WTC11 (cell line): Measurements from ENCODE around the gene ORC3. TPM values are rescaled to one million over a fixed set of nuclear protein-coding genes. Genes with fewer than 3 reads are reported as not detected.

Experiments
- ATAC-seq: fragments of 200-7000 bp; cut with Tn5 transposase; 2 replicates; pipeline ENCODE4 v1.10.0; 2021; ENCODE audit warnings: mild to moderate bottlenecking, moderate library complexity
- CTCF ChIA-PET: fragments of 300-600 bp; sonication (Branson Sonifier 250); formaldehyde crosslinking; loops from one replicate; lab custom pipeline; 2021; ENCODE audit warnings: antibody characterized with exemption; lab: Charles Lee
- POLR2A ChIA-PET: fragments of 350-600 bp; sonication (Branson Sonifier 250); formaldehyde crosslinking; loops from one replicate; lab custom pipeline; 2021; ENCODE audit warnings: antibody characterized with exemption; lab: Charles Lee
- DNase-seq: peaks from one replicate; pipeline ENCODE4 v3.0.0; 2021; ENCODE audit warnings: low spot score
- H3K27ac Mint-ChIP-seq: 2 replicates; pipeline ENCODE4 v1.8.0; 2021; ENCODE audit warnings: mixed read lengths
- H3K27me3 Mint-ChIP-seq: 2 replicates; pipeline ENCODE4 v1.8.0; 2021; ENCODE audit warnings: low read depth, mild to moderate bottlenecking, moderate library complexity, mixed read lengths
- H3K36me3 Mint-ChIP-seq: 2 replicates; pipeline ENCODE4 v1.8.0; 2021; ENCODE audit warnings: mixed read lengths
- H3K4me1 Mint-ChIP-seq: 2 replicates; pipeline ENCODE4 v1.8.0; 2022; ENCODE audit warnings: mixed read lengths
- H3K4me3 Mint-ChIP-seq: 2 replicates; pipeline ENCODE4 v1.8.0; 2021; ENCODE audit warnings: mild to moderate bottlenecking, moderate library complexity, mixed read lengths
- H3K9me3 Mint-ChIP-seq: 2 replicates; pipeline ENCODE4 v1.8.0; 2021; ENCODE audit warnings: mixed read lengths
- ATF1 ChIP-seq: sonication (generic); formaldehyde crosslinking; IDR thresholded peaks from 2 replicates; pipeline ENCODE4 v1.8.1; 2023; ENCODE audit warnings: mild to moderate bottlenecking, moderate library complexity, missing genetic modification reagents
- SMAD3 ChIP-seq: sonication (generic); formaldehyde crosslinking; IDR thresholded peaks from 2 replicates; pipeline ENCODE4 v1.8.0; 2022; ENCODE audit warnings: missing genetic modification reagents, mild to moderate bottlenecking, borderline replicate concordance
- SMAD4 ChIP-seq: sonication (generic); formaldehyde crosslinking; IDR thresholded peaks from 2 replicates; pipeline ENCODE4 v1.8.0; 2022; ENCODE audit warnings: mild to moderate bottlenecking, missing genetic modification reagents
- TEAD4 ChIP-seq: sonication (generic); formaldehyde crosslinking; IDR thresholded peaks from 2 replicates; pipeline ENCODE4 v1.8.0; 2022; ENCODE audit warnings: mild to moderate bottlenecking, missing genetic modification reagents
- ZBTB21 ChIP-seq: sonication (generic); formaldehyde crosslinking; IDR thresholded peaks from 2 replicates; pipeline ENCODE4 v1.8.1; 2023; ENCODE audit warnings: mild to moderate bottlenecking, missing genetic modification reagents, borderline replicate concordance
- ZNF121 ChIP-seq: sonication (generic); formaldehyde crosslinking; IDR thresholded peaks from 2 replicates; pipeline ENCODE4 v1.8.0; 2023; ENCODE audit warnings: missing genetic modification reagents
- ZNF138 ChIP-seq: sonication (generic); formaldehyde crosslinking; conservative IDR thresholded peaks from 2 replicates; pipeline ENCODE4 v1.8.1; 2022; ENCODE audit warnings: mild to moderate bottlenecking, moderate library complexity, missing genetic modification reagents
- ZNF317 ChIP-seq: sonication (generic); formaldehyde crosslinking; IDR thresholded peaks from 2 replicates; pipeline ENCODE4 v1.8.1; 2023; ENCODE audit warnings: low read depth, mild to moderate bottlenecking, moderate library complexity, missing genetic modification reagents, borderline replicate concordance
- ZNF423 ChIP-seq: fragments of 250-450 bp; sonication (Bioruptor Pico); IDR thresholded peaks from 2 replicates; pipeline ENCODE4 v2.1.2; 2022; ENCODE audit warnings: mild to moderate bottlenecking, moderate library complexity
- ZNF671 ChIP-seq: fragments of 250-450 bp; sonication (Bioruptor Pico); IDR thresholded peaks from 2 replicates; pipeline ENCODE4 v1.8.0; 2021; ENCODE audit warnings: mild to moderate bottlenecking
- total RNA-seq: library from RNA; stranded (reverse); gene quantifications from 3 replicates; pipeline ENCODE4 v1.2.3, GENCODE V29; 2021
- TF ChIP-seq, protein P1 (sequence below): fragments of 250-450 bp; sonication (Bioruptor Pico); IDR thresholded peaks from 2 replicates; pipeline ENCODE4 v1.9.0; 2021; ENCODE audit warnings: mild to moderate bottlenecking, borderline replicate concordance
- TF ChIP-seq, protein P2 (sequence below): fragments of 250-450 bp; sonication (Bioruptor Pico); IDR thresholded peaks from 2 replicates; pipeline ENCODE4 v1.8.0; 2021; ENCODE audit warnings: mild to moderate bottlenecking
- TF ChIP-seq, protein P3 (sequence below): sonication (generic); formaldehyde crosslinking; IDR thresholded peaks from 2 replicates; pipeline ENCODE4 v1.8.1; 2022; ENCODE audit warnings: mild to moderate bottlenecking, missing genetic modification reagents, moderate library complexity, borderline replicate concordance
- TF ChIP-seq, protein P4 (sequence below): sonication (generic); formaldehyde crosslinking; IDR thresholded peaks from 2 replicates; pipeline ENCODE4 v1.8.0; 2022; ENCODE audit warnings: mild to moderate bottlenecking, missing genetic modification reagents
- TF ChIP-seq, protein P5 (sequence below): fragments of 250-450 bp; sonication (Bioruptor Pico); IDR thresholded peaks from 2 replicates; pipeline ENCODE4 v1.9.0; 2021; ENCODE audit warnings: moderate library complexity, mild to moderate bottlenecking, inconsistent platforms, borderline replicate concordance
- TF ChIP-seq, protein P6 (sequence below): sonication (generic); formaldehyde crosslinking; IDR thresholded peaks from 2 replicates; pipeline ENCODE4 v1.8.0; 2023; ENCODE audit warnings: missing genetic modification reagents
- TF ChIP-seq, protein P7 (sequence below): sonication (generic); formaldehyde crosslinking; IDR thresholded peaks from 2 replicates; pipeline ENCODE4 v1.8.1; 2023; ENCODE audit warnings: mild to moderate bottlenecking, missing genetic modification reagents, moderate library complexity
- TF ChIP-seq, protein P8 (sequence below): sonication (generic); formaldehyde crosslinking; IDR thresholded peaks from 2 replicates; pipeline ENCODE4 v1.8.1; 2022; ENCODE audit warnings: missing genetic modification reagents, borderline replicate concordance

ORC3 gene
- total RNA-seq, 1 experiment from 2014 or later = 50.7 TPM

DNA sequence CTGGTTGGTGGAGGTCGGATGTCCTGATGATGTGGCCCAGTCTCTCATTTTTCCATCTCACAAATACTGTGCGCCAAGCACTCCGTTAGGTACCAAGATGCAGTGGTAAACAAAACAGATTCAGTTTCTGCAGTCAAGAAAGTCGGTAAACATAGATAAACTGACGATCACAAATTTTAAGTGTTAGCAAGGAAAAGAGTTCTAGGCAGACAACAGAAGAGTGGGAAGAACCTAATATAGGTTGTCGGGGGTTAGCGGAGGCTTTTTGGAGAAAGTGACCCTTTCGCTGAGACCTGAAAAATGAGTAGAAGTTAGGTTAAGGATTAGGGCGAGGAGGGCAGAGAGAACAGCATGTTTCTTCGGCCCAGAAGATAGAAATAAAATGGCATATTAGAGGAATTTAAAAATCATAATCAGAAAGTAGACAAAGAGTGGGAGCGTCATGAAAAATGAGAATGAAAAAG, 514 bp downstream of the ORC3 start (continued):
- TF ChIP-seq, protein P1, sequence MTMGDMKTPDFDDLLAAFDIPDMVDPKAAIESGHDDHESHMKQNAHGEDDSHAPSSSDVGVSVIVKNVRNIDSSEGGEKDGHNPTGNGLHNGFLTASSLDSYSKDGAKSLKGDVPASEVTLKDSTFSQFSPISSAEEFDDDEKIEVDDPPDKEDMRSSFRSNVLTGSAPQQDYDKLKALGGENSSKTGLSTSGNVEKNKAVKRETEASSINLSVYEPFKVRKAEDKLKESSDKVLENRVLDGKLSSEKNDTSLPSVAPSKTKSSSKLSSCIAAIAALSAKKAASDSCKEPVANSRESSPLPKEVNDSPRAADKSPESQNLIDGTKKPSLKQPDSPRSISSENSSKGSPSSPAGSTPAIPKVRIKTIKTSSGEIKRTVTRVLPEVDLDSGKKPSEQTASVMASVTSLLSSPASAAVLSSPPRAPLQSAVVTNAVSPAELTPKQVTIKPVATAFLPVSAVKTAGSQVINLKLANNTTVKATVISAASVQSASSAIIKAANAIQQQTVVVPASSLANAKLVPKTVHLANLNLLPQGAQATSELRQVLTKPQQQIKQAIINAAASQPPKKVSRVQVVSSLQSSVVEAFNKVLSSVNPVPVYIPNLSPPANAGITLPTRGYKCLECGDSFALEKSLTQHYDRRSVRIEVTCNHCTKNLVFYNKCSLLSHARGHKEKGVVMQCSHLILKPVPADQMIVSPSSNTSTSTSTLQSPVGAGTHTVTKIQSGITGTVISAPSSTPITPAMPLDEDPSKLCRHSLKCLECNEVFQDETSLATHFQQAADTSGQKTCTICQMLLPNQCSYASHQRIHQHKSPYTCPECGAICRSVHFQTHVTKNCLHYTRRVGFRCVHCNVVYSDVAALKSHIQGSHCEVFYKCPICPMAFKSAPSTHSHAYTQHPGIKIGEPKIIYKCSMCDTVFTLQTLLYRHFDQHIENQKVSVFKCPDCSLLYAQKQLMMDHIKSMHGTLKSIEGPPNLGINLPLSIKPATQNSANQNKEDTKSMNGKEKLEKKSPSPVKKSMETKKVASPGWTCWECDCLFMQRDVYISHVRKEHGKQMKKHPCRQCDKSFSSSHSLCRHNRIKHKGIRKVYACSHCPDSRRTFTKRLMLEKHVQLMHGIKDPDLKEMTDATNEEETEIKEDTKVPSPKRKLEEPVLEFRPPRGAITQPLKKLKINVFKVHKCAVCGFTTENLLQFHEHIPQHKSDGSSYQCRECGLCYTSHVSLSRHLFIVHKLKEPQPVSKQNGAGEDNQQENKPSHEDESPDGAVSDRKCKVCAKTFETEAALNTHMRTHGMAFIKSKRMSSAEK (CRISPR knock-in tag) = no peak
- TF ChIP-seq ZNF121 (CRISPR knock-in tag) (no peak), ZNF423 (no peak), ZNF317 (CRISPR knock-in tag) (no peak), ATF1 (CRISPR knock-in tag) (no peak), SMAD4 (CRISPR knock-in tag) (no peak)
- TF ChIP-seq, protein P2, sequence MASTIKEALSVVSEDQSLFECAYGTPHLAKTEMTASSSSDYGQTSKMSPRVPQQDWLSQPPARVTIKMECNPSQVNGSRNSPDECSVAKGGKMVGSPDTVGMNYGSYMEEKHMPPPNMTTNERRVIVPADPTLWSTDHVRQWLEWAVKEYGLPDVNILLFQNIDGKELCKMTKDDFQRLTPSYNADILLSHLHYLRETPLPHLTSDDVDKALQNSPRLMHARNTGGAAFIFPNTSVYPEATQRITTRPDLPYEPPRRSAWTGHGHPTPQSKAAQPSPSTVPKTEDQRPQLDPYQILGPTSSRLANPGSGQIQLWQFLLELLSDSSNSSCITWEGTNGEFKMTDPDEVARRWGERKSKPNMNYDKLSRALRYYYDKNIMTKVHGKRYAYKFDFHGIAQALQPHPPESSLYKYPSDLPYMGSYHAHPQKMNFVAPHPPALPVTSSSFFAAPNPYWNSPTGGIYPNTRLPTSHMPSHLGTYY = no peak

DNA sequence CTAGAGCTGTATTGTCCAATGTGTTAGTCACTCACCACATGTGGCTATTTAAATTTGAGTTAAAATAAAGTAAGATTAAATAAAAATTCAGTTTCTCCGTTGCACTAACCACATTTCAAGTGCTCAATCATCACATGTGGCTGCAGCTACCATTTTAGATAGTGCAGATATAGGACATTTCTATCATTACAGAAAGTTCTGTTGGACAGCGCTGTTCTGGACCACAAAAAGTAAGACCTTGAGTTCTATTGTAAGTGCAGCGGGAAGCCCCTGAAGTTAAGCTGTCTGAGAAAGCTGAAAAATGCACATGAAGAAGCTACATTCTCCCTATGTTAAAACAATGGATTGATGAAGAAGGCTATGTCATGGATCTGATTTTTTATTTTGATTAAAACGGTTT, 1.1 kb downstream of the ORC3 start:
- Mint-ChIP-seq H3K9me3 (no peaks in the 10 kb centered on the region), H3K36me3 (peaks cover 20% of the 10 kb centered on the region), H3K27ac (peak overlapping the region; percentile 96; the same call in 1 of the 2 replicates), H3K27me3 (no peaks in the 10 kb centered on the region), H3K4me3 (peak overlapping the region; percentile 94), H3K4me1 (peaks cover 27% of the 10 kb centered on the region)
- no peak for DNase-seq
- CTCF ChIA-PET = no interaction called here
- POLR2A ChIA-PET = no interaction called here
- no peak for TF ChIP-seq ZNF138 (CRISPR knock-in tag)
- TF ChIP-seq, protein P3, sequence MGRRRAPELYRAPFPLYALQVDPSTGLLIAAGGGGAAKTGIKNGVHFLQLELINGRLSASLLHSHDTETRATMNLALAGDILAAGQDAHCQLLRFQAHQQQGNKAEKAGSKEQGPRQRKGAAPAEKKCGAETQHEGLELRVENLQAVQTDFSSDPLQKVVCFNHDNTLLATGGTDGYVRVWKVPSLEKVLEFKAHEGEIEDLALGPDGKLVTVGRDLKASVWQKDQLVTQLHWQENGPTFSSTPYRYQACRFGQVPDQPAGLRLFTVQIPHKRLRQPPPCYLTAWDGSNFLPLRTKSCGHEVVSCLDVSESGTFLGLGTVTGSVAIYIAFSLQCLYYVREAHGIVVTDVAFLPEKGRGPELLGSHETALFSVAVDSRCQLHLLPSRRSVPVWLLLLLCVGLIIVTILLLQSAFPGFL (CRISPR knock-in tag) = no peak
- no peak for TF ChIP-seq SMAD3 (CRISPR knock-in tag)
- TF ChIP-seq, protein P4, sequence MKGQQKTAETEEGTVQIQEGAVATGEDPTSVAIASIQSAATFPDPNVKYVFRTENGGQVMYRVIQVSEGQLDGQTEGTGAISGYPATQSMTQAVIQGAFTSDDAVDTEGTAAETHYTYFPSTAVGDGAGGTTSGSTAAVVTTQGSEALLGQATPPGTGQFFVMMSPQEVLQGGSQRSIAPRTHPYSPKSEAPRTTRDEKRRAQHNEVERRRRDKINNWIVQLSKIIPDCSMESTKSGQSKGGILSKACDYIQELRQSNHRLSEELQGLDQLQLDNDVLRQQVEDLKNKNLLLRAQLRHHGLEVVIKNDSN (CRISPR knock-in tag) = no peak
- TF ChIP-seq, protein P5, sequence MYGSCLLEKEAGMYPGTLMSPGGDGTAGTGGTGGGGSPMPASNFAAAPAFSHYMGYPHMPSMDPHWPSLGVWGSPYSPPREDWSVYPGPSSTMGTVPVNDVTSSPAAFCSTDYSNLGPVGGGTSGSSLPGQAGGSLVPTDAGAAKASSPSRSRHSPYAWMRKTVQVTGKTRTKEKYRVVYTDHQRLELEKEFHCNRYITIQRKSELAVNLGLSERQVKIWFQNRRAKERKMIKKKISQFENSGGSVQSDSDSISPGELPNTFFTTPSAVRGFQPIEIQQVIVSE (CRISPR knock-in tag) = no peak
- no peak for TF ChIP-seq ZNF671 (CRISPR knock-in tag)
- TF ChIP-seq, protein P6, sequence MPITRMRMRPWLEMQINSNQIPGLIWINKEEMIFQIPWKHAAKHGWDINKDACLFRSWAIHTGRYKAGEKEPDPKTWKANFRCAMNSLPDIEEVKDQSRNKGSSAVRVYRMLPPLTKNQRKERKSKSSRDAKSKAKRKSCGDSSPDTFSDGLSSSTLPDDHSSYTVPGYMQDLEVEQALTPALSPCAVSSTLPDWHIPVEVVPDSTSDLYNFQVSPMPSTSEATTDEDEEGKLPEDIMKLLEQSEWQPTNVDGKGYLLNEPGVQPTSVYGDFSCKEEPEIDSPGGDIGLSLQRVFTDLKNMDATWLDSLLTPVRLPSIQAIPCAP = no peak
- TF ChIP-seq ZNF317 (CRISPR knock-in tag) = no peak
- no peak for TF ChIP-seq ZBTB21 (CRISPR knock-in tag)
- TF ChIP-seq, protein P7, sequence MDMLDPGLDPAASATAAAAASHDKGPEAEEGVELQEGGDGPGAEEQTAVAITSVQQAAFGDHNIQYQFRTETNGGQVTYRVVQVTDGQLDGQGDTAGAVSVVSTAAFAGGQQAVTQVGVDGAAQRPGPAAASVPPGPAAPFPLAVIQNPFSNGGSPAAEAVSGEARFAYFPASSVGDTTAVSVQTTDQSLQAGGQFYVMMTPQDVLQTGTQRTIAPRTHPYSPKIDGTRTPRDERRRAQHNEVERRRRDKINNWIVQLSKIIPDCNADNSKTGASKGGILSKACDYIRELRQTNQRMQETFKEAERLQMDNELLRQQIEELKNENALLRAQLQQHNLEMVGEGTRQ (CRISPR knock-in tag) = no peak
- TF ChIP-seq, protein P8, sequence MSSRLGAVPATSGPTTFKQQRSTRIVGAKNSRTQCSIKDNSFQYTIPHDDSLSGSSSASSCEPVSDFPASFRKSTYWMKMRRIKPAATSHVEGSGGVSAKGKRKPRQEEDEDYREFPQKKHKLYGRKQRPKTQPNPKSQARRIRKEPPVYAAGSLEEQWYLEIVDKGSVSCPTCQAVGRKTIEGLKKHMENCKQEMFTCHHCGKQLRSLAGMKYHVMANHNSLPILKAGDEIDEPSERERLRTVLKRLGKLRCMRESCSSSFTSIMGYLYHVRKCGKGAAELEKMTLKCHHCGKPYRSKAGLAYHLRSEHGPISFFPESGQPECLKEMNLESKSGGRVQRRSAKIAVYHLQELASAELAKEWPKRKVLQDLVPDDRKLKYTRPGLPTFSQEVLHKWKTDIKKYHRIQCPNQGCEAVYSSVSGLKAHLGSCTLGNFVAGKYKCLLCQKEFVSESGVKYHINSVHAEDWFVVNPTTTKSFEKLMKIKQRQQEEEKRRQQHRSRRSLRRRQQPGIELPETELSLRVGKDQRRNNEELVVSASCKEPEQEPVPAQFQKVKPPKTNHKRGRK (CRISPR knock-in tag) = no peak
- TF ChIP-seq TEAD4 = no peak
- no peak for ATAC-seq
